HCT116 (cell line): ENCODE results near the gene TGFBRAP1. TPM values are rescaled to one million over a fixed set of nuclear protein-coding genes. Genes with fewer than 3 reads are reported as not detected.
"Not testable (repeated sequence)": the region's sequence is repeated elsewhere in the genome, so short reads cannot be mapped to it uniquely, and the experiment has no call there.

Experiments used
- ATAC-seq: fragments of 200-7000 bp; cut with Tn5 transposase; 2 replicates; pipeline ENCODE4 v1.9.1; 2020; ENCODE audit warnings: mild to moderate bottlenecking, moderate library complexity
- BruUV-seq: library from RNA; stranded (reverse); fragments of 400-500 nt; replicated peaks from 2 replicates; lab custom pipeline; 2021; lab: Mats Ljungman, UMichigan
- CTCF ChIA-PET: fragments of 300-600 bp; sonication (Branson Sonifier 250); formaldehyde crosslinking; loops from one replicate; lab custom pipeline; 2021; ENCODE audit warnings: antibody characterized with exemption; lab: Charles Lee
- POLR2A ChIA-PET: fragments of 300-600, 350-600 bp; sonication (Branson Sonifier 250); formaldehyde crosslinking; loops from one replicate; lab custom pipeline; 2021; ENCODE audit warnings: antibody characterized with exemption; lab: Charles Lee
- RAD21 ChIA-PET, 2 experiments: fragments of 300-600 bp; sonication (Branson Sonifier 250); formaldehyde crosslinking; loops; one replicate each; lab custom pipeline; 2023; ENCODE audit warnings: low total read pairs in 2 of 2; ENCODE audit not compliant: uncharacterized antibody in 2 of 2, unreplicated experiment in 2 of 2, low non-redundant PET in 1 of 2; lab: Charles Lee
- DNase-seq: peaks from one replicate; pipeline ENCODE4 v3.0.0-alpha.2; 2010; ENCODE audit warnings: low read depth, low spot score
- H2AFZ ChIP-seq: fragments of 200-600 bp; shearing (Covaris generic), sonication (generic); 2 replicates; pipeline ENCODE4 v1.6.1; 2017; ENCODE audit warnings: low read depth, mixed run types, mixed read lengths, antibody characterized with exemption, low read length; ENCODE audit not compliant: poor library complexity, severe bottlenecking
- H3K27ac ChIP-seq: 2 replicates; pipeline ENCODE4 v1.5.1; 2012; ENCODE audit warnings: low read depth, low read length
- H3K27me3 ChIP-seq: fragments of 200-600 bp; sonication (generic); 2 replicates; pipeline ENCODE4 v1.6.1; 2016; ENCODE audit warnings: mixed run types, low read length, mixed read lengths; ENCODE audit not compliant: insufficient read depth
- H3K36me3 ChIP-seq, 2 experiments: fragments of 200-500 bp in 1 of 2; fragments of 200-600 bp in 1 of 2; sonication (Bioruptor generic) in 1 of 2; sonication (generic) in 1 of 2; 2 replicates each; pipeline versions ENCODE4 v1.5.1 to v1.6.1; 2014 to 2016; ENCODE audit warnings: low read length in 2 of 2, inconsistent platforms in 1 of 2, mixed read lengths in 1 of 2, mixed run types in 1 of 2; ENCODE audit not compliant: insufficient read depth in 2 of 2, control insufficient read depth in 1 of 2
- H3K4me1 ChIP-seq, 2 experiments: fragments of 200-600 bp in 1 of 2; sonication (generic) in 1 of 2; 2 replicates each; pipeline versions ENCODE4 v1.5.1 to v1.6.1; 2012 to 2017; ENCODE audit warnings: low read length in 2 of 2, inconsistent platforms in 1 of 2, mild to moderate bottlenecking in 1 of 2, mixed read lengths in 1 of 2, mixed run types in 1 of 2, moderate library complexity in 1 of 2; ENCODE audit not compliant: insufficient read depth in 2 of 2, control insufficient read depth in 1 of 2
- H3K4me2 ChIP-seq: fragments of 200-600 bp; sonication (generic); 2 replicates; pipeline ENCODE4 v1.6.1; 2017; ENCODE audit warnings: mixed run types, low read length, mixed read lengths
- H3K4me3 ChIP-seq, 2 experiments: fragments of 200-600 bp in 1 of 2; sonication (generic) in 1 of 2; replicated peaks in 1 of 2; 2 replicates each; pipeline ENCODE4 v1.5.1; 2011 to 2016; ENCODE audit warnings: low read length in 2 of 2, control low read depth in 1 of 2, low read depth in 1 of 2, mild to moderate bottlenecking in 1 of 2, mixed read lengths in 1 of 2, mixed run types in 1 of 2
- H3K79me2 ChIP-seq: fragments of 200-600 bp; sonication (generic); 2 replicates; pipeline ENCODE4 v1.6.1; 2017; ENCODE audit warnings: mild to moderate bottlenecking, mixed run types, low read length, moderate library complexity, mixed read lengths; ENCODE audit not compliant: insufficient read depth
- H3K9ac ChIP-seq: fragments of 200-600 bp; sonication (generic); 2 replicates; pipeline ENCODE4 v1.6.1; 2016; ENCODE audit warnings: low read length, mixed read lengths
- H3K9me2 ChIP-seq: fragments of 200-600 bp; sonication (generic), shearing (Covaris generic); 2 replicates; pipeline ENCODE4 v1.6.1; 2017; ENCODE audit warnings: mixed run types, mild to moderate bottlenecking, moderate library complexity; ENCODE audit not compliant: insufficient read depth
- H3K9me3 ChIP-seq, 2 experiments: fragments of 200-500 bp in 1 of 2; fragments of 200-600 bp in 1 of 2; sonication (Bioruptor generic) in 1 of 2; sonication (generic) in 1 of 2; 2 replicates each; pipeline ENCODE4 v1.6.1; 2014 to 2017; ENCODE audit warnings: low read length in 2 of 2, mixed read lengths in 2 of 2, inconsistent platforms in 1 of 2, low read depth in 1 of 2, mild to moderate bottlenecking in 1 of 2, mixed run types in 1 of 2, moderate library complexity in 1 of 2; ENCODE audit not compliant: control insufficient read depth in 1 of 2, insufficient read depth in 1 of 2
- H4K20me1 ChIP-seq: fragments of 200-600 bp; sonication (generic), shearing (Covaris generic); 2 replicates; pipeline ENCODE4 v1.6.1; 2017; ENCODE audit warnings: mixed run types, mild to moderate bottlenecking, moderate library complexity; ENCODE audit not compliant: insufficient read depth
- CEBPB ChIP-seq: IDR thresholded peaks from 2 replicates; pipeline ENCODE4 v1.6.1; 2012; ENCODE audit warnings: low read depth
- CTCF ChIP-seq, 3 experiments: fragments of 200-600 bp in 1 of 3; sonication (generic) in 1 of 3; IDR thresholded peaks in 2 of 3; conservative IDR thresholded peaks in 1 of 3; 2 replicates each; pipeline ENCODE4 v1.5.1; 2012 to 2017; ENCODE audit warnings: low read depth in 2 of 3, low read length in 2 of 3, antibody characterized with exemption in 1 of 3, borderline replicate concordance in 1 of 3, control low read depth in 1 of 3, mild to moderate bottlenecking in 1 of 3, mixed read lengths in 1 of 3, mixed run types in 1 of 3, moderate library complexity in 1 of 3; ENCODE audit not compliant: insufficient read depth in 1 of 3
- EGR1 ChIP-seq: IDR thresholded peaks from 2 replicates; pipeline ENCODE4 v1.6.1; 2012; ENCODE audit warnings: low read depth
- EZH2 ChIP-seq: fragments of 200-600 bp; sonication (generic); IDR thresholded peaks from 2 replicates; pipeline ENCODE4 v1.6.1; 2017; ENCODE audit warnings: antibody characterized with exemption, mixed run types
- JUND ChIP-seq: IDR thresholded peaks from 2 replicates; pipeline ENCODE4 v1.6.1; 2012
- MAX ChIP-seq: IDR thresholded peaks from 2 replicates; pipeline ENCODE4 v1.6.1; 2012
- POLR2A ChIP-seq: IDR thresholded peaks from 2 replicates; pipeline ENCODE4 v1.7.0; 2011; ENCODE audit warnings: borderline replicate concordance; ENCODE audit not compliant: insufficient read depth, insufficient read length; ENCODE audit errors: extremely low read depth
- POLR2AphosphoS5 ChIP-seq: IDR thresholded peaks from 2 replicates; pipeline ENCODE4 v1.6.1; 2011; ENCODE audit warnings: mild to moderate bottlenecking, low read depth, low read length, moderate library complexity
- RAD21 ChIP-seq: IDR thresholded peaks from 2 replicates; pipeline ENCODE4 v1.6.1; 2012; ENCODE audit warnings: low read depth, mild to moderate bottlenecking
- SP1 ChIP-seq: IDR thresholded peaks from 2 replicates; pipeline ENCODE4 v1.6.1; 2012; ENCODE audit warnings: low read depth
- SRF ChIP-seq: IDR thresholded peaks from 2 replicates; pipeline ENCODE4 v1.6.1; 2012; ENCODE audit warnings: low read depth
- YY1 ChIP-seq: IDR thresholded peaks from 2 replicates; pipeline ENCODE4 v1.6.1; 2011; ENCODE audit warnings: low read length, low read depth, moderate library complexity, mild to moderate bottlenecking; ENCODE audit not compliant: insufficient replicate concordance; ENCODE audit errors: extremely low read depth
- ZFX ChIP-seq: fragments of 450-650 bp; IDR thresholded peaks from 2 replicates; pipeline ENCODE4 v1.6.1; 2017
- ZNF274 ChIP-seq: fragments of 200-500 bp; sonication (Bioruptor generic); IDR thresholded peaks from 2 replicates; pipeline ENCODE4 v1.6.1; 2014; ENCODE audit warnings: mild to moderate bottlenecking, low read depth, low read length, inconsistent platforms
- intact Hi-C: fragments of 100-400 bp; cut with micrococcal nuclease; formaldehyde crosslinking; loops from 2 replicates; pipeline ENCODE4 v1.10.0; 2022
- total RNA-seq: library from RNA; stranded (reverse); gene quantifications from one replicate; pipeline ENCODE4 v1.2.1, GENCODE V29; 2021; ENCODE audit not compliant: unreplicated experiment
- TF ChIP-seq, protein P1 (sequence below): IDR thresholded peaks from 2 replicates; pipeline ENCODE4 v1.6.1; 2011; ENCODE audit warnings: mild to moderate bottlenecking, low read length, moderate library complexity; ENCODE audit not compliant: insufficient replicate concordance; ENCODE audit errors: extremely low read depth

The TGFBRAP1 gene
- total RNA-seq, 1 experiment from 2014 or later, result 18.3 TPM

GRCh38 chr2:105252271-105252670 is 77.3 kb downstream of the TGFBRAP1 start:
- POLR2A ChIA-PET, result no interaction called here

DNA sequence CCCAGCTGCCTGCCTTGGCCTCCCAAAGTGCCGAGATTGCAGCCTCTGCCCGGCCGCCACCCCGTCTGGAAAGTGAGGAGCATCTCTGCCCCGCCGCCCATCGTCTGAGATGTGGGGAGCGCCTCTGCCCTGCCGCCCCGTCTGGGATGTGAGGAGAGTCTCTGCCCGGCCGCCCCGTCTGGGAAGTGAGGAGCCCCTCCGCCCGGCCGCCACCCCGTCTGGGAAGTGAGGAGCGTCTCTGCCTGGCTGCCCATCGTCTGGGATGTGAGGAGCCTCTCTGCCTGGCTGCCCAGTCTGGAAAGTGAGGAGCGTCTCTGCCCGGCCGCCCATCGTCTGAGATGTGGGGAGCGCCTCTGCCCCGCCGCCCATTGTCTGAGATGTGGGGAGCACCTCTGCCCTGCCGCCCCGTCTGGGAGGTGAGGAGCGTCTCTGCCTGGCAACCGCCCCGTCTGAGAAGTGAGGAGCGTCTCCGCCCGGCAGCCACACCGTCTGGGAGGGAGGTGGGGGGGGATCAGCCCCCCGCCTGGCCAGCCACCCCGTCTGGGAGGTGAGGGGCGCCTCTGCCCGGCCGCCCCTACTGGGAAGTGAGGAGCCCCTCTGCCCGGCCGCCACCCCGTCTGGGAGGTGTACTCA is 78.4 kb downstream of the TGFBRAP1 start:
- ATAC-seq, H3K9me3 ChIP-seq, H3K4me2 ChIP-seq, CTCF ChIA-PET, RAD21 ChIA-PET, H3K27ac ChIP-seq, H3K27me3 ChIP-seq, POLR2A ChIA-PET, H3K79me2 ChIP-seq, H2AFZ ChIP-seq, H3K9me2 ChIP-seq, H4K20me1 ChIP-seq, H3K4me1 ChIP-seq, BruUV-seq, intact Hi-C loops, H3K36me3 ChIP-seq, H3K9ac ChIP-seq, H3K4me3 ChIP-seq, DNase-seq: not testable (repeated sequence)

More at GRCh38 chr2:105252271-105252670, 77.3 kb downstream of the TGFBRAP1 start:
- ChIA-PET RAD21 (no interaction called here), CTCF (interaction anchor here (0.7 kb wide), 1 partner anchor 9 kb away, joined by 3 read pairs; no protein-coding TSS in a partner anchor)
- no peaks in the 10 kb centered on the region for H4K20me1 ChIP-seq
- no peaks in the 10 kb centered on the region for H3K27me3 ChIP-seq
- H3K4me2 ChIP-seq, result no peak overlapping the region
- BruUV-seq, result no TSS peak
- H3K9me3 ChIP-seq, result no peaks in the 10 kb centered on the region
- H3K4me3 ChIP-seq, result no peak overlapping the region
- intact Hi-C loops, result no loop called here
- no peak for TF ChIP-seq MAX
- no peak for TF ChIP-seq EZH2
- TF ChIP-seq, protein P1, sequence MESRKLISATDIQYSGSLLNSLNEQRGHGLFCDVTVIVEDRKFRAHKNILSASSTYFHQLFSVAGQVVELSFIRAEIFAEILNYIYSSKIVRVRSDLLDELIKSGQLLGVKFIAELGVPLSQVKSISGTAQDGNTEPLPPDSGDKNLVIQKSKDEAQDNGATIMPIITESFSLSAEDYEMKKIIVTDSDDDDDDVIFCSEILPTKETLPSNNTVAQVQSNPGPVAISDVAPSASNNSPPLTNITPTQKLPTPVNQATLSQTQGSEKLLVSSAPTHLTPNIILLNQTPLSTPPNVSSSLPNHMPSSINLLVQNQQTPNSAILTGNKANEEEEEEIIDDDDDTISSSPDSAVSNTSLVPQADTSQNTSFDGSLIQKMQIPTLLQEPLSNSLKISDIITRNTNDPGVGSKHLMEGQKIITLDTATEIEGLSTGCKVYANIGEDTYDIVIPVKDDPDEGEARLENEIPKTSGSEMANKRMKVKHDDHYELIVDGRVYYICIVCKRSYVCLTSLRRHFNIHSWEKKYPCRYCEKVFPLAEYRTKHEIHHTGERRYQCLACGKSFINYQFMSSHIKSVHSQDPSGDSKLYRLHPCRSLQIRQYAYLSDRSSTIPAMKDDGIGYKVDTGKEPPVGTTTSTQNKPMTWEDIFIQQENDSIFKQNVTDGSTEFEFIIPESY, result no peak
- no peak for TF ChIP-seq SRF
- TF ChIP-seq POLR2AphosphoS5, result no peak
- no peak for TF ChIP-seq CEBPB
- no peak for TF ChIP-seq SP1
- no peak for TF ChIP-seq RAD21
- TF ChIP-seq JUND, result no peak
- TF ChIP-seq CTCF (IDR thresholded peaks at IDR 0.05 in 2 of 3, conservative IDR thresholded peaks at IDR 0.05 in 1 of 3; ENCODE audit: borderline replicate concordance in 1 of 3, insufficient read depth in 1 of 3, low read depth in 2 of 3, low read length in 2 of 3), result no peak
- TF ChIP-seq YY1, result no peak
- TF ChIP-seq ZNF274, result no peak
- no peak for TF ChIP-seq EGR1
- TF ChIP-seq ZFX, result no peak
- no peak for TF ChIP-seq POLR2A
- H3K79me2 ChIP-seq, result no peaks in the 10 kb centered on the region
- H3K4me1 ChIP-seq, result no peaks in the 10 kb centered on the region
- H3K9ac ChIP-seq, result no peak overlapping the region
- H3K9me2 ChIP-seq, result no peaks in the 10 kb centered on the region
- no peak overlapping the region for H2AFZ ChIP-seq
- no peaks in the 10 kb centered on the region for H3K36me3 ChIP-seq
- DNase-seq, result no peak
- no peak overlapping the region for H3K27ac ChIP-seq
- no peak for ATAC-seq
